ENCODE results near the gene ORC3.

- TF ChIP-seq POLR2A (IDR thresholded peaks at IDR 0.05; ENCODE audit: low read length) (no peak), GATA1 (IDR thresholded peaks at IDR 0.05; ENCODE audit: low read depth, low read length) (no peak)
Measured at GRCh38 chr6:87714093-87714842, 124.3 kb downstream of the ORC3 start.
